ENCODE results near the gene WIPF1.

DNA sequence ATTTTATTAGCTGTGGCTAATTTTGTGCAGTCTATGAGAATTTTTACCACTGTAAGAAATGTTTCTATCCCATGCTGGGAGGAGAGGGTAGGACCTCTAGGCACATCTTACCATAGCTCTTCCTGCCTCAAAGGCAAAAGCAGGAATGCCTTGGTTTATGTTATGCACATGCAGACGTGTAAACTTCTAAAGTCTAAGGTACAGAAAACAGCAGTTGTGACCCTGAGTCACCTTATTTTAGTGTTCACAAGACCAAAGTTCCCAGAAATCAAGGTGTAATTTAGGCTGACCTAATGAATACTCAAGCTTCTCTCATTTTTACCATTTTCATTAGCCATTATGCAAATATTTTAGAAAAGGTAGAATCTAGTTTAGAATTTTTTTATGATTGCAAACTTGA lies 15.4 kb upstream of the WIPF1 start:
- TF ChIP-seq, protein P1, sequence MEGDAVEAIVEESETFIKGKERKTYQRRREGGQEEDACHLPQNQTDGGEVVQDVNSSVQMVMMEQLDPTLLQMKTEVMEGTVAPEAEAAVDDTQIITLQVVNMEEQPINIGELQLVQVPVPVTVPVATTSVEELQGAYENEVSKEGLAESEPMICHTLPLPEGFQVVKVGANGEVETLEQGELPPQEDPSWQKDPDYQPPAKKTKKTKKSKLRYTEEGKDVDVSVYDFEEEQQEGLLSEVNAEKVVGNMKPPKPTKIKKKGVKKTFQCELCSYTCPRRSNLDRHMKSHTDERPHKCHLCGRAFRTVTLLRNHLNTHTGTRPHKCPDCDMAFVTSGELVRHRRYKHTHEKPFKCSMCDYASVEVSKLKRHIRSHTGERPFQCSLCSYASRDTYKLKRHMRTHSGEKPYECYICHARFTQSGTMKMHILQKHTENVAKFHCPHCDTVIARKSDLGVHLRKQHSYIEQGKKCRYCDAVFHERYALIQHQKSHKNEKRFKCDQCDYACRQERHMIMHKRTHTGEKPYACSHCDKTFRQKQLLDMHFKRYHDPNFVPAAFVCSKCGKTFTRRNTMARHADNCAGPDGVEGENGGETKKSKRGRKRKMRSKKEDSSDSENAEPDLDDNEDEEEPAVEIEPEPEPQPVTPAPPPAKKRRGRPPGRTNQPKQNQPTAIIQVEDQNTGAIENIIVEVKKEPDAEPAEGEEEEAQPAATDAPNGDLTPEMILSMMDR (optimal IDR thresholded peaks at IDR 0.05 in 1 of 3, IDR thresholded peaks at IDR 0.05 in 1 of 3, conservative IDR thresholded peaks at IDR 0.05 in 1 of 3; ENCODE audit: extremely low read depth in 1 of 3, insufficient read depth in 2 of 3, low read length in 3 of 3), result no peak
- TF ChIP-seq EZH2 (IDR thresholded peaks at IDR 0.05; ENCODE audit: low read length), result no peak

All from keratinocyte (primary cell).